Mucosa of rectum (tissue), 2 donors: Measurements from ENCODE around the gene RGS3.

ENCODE experiments used
- H3K27ac ChIP-seq, 2 donors: one replicate each; pipeline ENCODE4 v1.7.0; 2013; ENCODE audit warnings: inconsistent platforms in 2 of 2, low read depth in 2 of 2, low read length in 2 of 2
- H3K27me3 ChIP-seq, 2 donors: one replicate each; pipeline ENCODE4 v1.7.0; 2013; ENCODE audit warnings: low read length in 2 of 2; ENCODE audit not compliant: control insufficient read depth in 2 of 2, insufficient read depth in 2 of 2
- H3K36me3 ChIP-seq, 2 donors: one replicate each; pipeline ENCODE4 v1.7.0; 2013; ENCODE audit warnings: low read length in 2 of 2; ENCODE audit not compliant: control insufficient read depth in 2 of 2, insufficient read depth in 2 of 2
- H3K4me1 ChIP-seq, 2 donors: one replicate each; pipeline ENCODE4 v1.7.0; 2013; ENCODE audit warnings: low read length in 2 of 2, mild to moderate bottlenecking in 1 of 2; ENCODE audit not compliant: control insufficient read depth in 2 of 2, insufficient read depth in 2 of 2
- H3K4me3 ChIP-seq, 2 donors: one replicate each; pipeline ENCODE4 v1.7.0; 2013; ENCODE audit warnings: low read length in 2 of 2
- H3K9ac ChIP-seq, 2 donors: one replicate each; pipeline ENCODE4 v1.7.0; 2013; ENCODE audit warnings: low read length in 2 of 2, low read depth in 1 of 2, mild to moderate bottlenecking in 1 of 2
- H3K9me3 ChIP-seq, 2 donors: one replicate each; pipeline ENCODE4 v1.7.0; 2013; ENCODE audit warnings: low read length in 2 of 2; ENCODE audit not compliant: control insufficient read depth in 2 of 2
- donor health status: healthy.
- donor health status: Normal muscosa, but diverticular disease.

RGS3 gene

GRCh38 chr9:113588936-113589335, 125.4 kb downstream of the RGS3 start:
- Histone ChIP-seq H3K27ac (no peak overlapping the region), H3K4me3 (no peak overlapping the region), H3K9me3 (no peaks in the 10 kb centered on the region), H3K4me1 (peaks cover 0 to 4% of the 10 kb centered on the region in 2 donors), H3K27me3 (no peaks in the 10 kb centered on the region), H3K36me3 (peaks cover 16 to 32% of the 10 kb centered on the region in 2 donors), H3K9ac (no peak overlapping the region)

DNA sequence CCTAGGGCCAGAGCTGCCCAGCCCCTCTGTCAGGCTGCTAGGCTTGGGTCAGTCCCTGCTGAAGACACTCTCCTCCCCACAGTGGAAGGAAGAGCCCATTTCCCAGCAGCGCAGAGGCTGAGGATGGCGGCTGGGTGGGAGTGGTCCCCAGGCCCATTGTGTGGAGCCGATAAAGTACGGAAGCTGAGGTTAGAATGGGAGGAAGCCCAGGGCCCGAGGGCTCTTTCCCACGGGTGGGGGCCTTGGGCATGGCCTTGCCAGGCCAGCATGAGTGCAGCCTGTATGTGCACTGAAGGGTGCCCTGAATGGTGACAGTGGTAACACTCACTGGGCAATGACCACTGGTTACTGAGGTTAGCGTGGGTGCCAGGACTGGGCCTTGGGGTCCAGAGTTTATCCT, 125.9 kb downstream of the RGS3 start:
- H3K9ac ChIP-seq: no peak overlapping the region
- H3K9me3 ChIP-seq: no peaks in the 10 kb centered on the region
- no peaks in the 10 kb centered on the region for H3K27me3 ChIP-seq
- peaks cover 0 to 4% of the 10 kb centered on the region in 2 donors for H3K4me1 ChIP-seq
- peaks cover 12 to 27% of the 10 kb centered on the region in 2 donors for H3K36me3 ChIP-seq
- H3K4me3 ChIP-seq: no peak overlapping the region
- H3K27ac ChIP-seq: no peak overlapping the region

DNA sequence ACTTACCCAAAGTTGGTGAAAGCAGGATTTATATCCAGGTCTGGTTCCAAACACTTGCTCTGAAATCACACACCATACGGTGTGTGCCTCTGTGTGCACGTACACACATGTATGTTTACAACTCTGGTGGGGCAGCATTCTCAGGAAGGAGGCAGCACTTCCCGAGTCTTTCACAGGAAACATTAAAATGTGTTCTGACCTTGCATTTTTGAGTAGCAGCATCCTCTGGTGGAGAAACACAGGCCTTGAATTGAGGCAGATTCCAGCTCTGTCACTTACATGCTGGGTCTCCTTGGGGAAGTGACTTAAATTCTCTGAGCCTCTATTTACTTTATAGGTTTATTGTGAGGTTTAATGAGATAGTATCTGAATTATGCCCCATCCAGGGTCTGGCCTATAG, 126.4 kb downstream of the RGS3 start:
- H3K9ac ChIP-seq: no peak overlapping the region
- H3K27ac ChIP-seq: no peak overlapping the region
- peaks cover 0 to 4% of the 10 kb centered on the region in 2 donors for H3K4me1 ChIP-seq
- no peaks in the 10 kb centered on the region for H3K27me3 ChIP-seq
- peaks cover 12 to 22% of the 10 kb centered on the region in 2 donors for H3K36me3 ChIP-seq
- H3K4me3 ChIP-seq: no peak overlapping the region
- H3K9me3 ChIP-seq: no peaks in the 10 kb centered on the region

DNA sequence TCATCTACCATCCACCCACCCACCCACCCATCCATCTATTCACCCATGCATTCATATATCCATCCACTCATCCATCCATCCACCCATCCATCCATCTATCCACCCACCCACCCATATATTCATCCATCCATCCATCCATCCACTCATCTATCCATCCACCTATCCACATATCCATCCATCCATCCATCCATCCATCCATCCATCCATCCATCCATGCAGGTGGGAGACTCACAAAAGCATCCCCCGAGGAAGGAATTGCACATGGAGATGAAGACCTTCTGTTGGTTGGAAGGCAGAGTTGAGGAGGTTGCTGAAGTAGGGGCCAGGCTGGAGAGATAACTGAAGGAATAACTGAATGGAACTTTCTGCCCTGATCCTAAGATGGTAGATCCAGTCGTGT, 126.9 kb downstream of the RGS3 start:
- Histone ChIP-seq H3K4me1 (peaks cover 0 to 4% of the 10 kb centered on the region in 2 donors), H3K4me3 (no peak overlapping the region), H3K36me3 (peaks cover 12 to 18% of the 10 kb centered on the region in 2 donors), H3K9ac (no peak overlapping the region), H3K9me3 (no peaks in the 10 kb centered on the region), H3K27ac (no peak overlapping the region), H3K27me3 (no peaks in the 10 kb centered on the region)

GRCh38 chr9:113590991-113591898, 127.7 kb downstream of the RGS3 start:
- H3K36me3 ChIP-seq: peaks cover 16 to 17% of the 10 kb centered on the region in 2 donors
- no peaks in the 10 kb centered on the region for H3K27me3 ChIP-seq
- H3K4me3 ChIP-seq: no peak overlapping the region
- peaks cover 0 to 4% of the 10 kb centered on the region in 2 donors for H3K4me1 ChIP-seq
- no peaks in the 10 kb centered on the region for H3K9me3 ChIP-seq
- no peak overlapping the region for H3K9ac ChIP-seq
- H3K27ac ChIP-seq: no peak overlapping the region

DNA sequence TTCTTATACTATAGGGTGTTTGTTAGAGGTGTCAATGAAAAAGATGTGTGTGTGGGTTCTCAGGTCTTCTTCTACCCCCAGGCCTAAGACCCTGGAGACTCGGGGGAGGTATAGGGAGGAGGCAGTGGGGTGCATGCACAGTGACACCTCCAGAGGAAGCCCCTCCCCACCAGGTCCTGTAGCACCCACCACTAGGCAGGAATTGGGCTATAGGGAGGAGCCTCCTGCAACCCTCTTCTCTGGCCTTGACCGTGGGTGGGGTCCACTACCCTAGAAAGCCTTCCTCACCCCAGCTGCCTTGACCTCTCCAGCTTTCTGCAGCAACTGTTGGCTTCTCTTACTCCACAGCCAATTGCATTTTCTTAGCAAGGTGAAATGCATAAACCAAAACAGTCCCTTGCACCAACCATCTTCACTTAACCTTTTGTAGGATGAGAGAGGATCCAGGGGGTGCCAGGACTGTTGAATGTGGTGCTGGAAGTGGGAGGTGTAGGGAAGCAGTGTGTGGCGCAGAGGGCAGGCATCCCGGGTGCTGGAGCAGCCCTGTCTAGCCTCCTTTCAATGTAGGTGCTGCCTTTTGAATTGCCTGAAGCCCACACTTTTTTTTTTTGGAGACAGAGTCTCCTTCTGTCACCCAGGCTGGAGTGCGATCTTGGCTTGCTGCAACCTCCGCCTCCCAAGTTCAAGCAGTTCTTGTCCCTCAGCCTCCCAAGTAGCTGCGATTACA, 128.5 kb downstream of the RGS3 start:
- no peaks in the 10 kb centered on the region for H3K9me3 ChIP-seq
- peaks cover 0 to 4% of the 10 kb centered on the region in 2 donors for H3K4me1 ChIP-seq
- peaks cover 22 to 26% of the 10 kb centered on the region in 2 donors for H3K36me3 ChIP-seq
- no peaks in the 10 kb centered on the region for H3K27me3 ChIP-seq
- H3K27ac ChIP-seq: no peak overlapping the region
- H3K4me3 ChIP-seq: no peak overlapping the region
- H3K9ac ChIP-seq: no peak overlapping the region

- H3K9ac ChIP-seq: no peak overlapping the region
These were observed 129.5 kb downstream of the RGS3 start for GRCh38 chr9:113592876-113593575.

GRCh38 chr9:113593682-113594281, 130.3 kb downstream of the RGS3 start:
- peak overlapping the region; percentile 41 to 62 for H3K4me3 ChIP-seq
- H3K27ac ChIP-seq: peak overlapping the region; percentile 26 to 49
- peaks cover 3 to 4% of the 10 kb centered on the region in 2 donors for H3K4me1 ChIP-seq
- peaks cover 34 to 36% of the 10 kb centered on the region in 2 donors for H3K36me3 ChIP-seq
- peak overlapping the region; percentile 22 to 43 for H3K9ac ChIP-seq
- H3K9me3 ChIP-seq: no peaks in the 10 kb centered on the region
- no peaks in the 10 kb centered on the region for H3K27me3 ChIP-seq

More at GRCh38 chr9:113592876-113593575, 129.5 kb downstream of the RGS3 start:
- Histone ChIP-seq H3K4me1 (peaks cover 3 to 4% of the 10 kb centered on the region in 2 donors), H3K9me3 (no peaks in the 10 kb centered on the region), H3K27me3 (no peaks in the 10 kb centered on the region), H3K27ac (no peak overlapping the region), H3K36me3 (peaks cover 31 to 33% of the 10 kb centered on the region in 2 donors), H3K4me3 (no peak overlapping the region)

DNA sequence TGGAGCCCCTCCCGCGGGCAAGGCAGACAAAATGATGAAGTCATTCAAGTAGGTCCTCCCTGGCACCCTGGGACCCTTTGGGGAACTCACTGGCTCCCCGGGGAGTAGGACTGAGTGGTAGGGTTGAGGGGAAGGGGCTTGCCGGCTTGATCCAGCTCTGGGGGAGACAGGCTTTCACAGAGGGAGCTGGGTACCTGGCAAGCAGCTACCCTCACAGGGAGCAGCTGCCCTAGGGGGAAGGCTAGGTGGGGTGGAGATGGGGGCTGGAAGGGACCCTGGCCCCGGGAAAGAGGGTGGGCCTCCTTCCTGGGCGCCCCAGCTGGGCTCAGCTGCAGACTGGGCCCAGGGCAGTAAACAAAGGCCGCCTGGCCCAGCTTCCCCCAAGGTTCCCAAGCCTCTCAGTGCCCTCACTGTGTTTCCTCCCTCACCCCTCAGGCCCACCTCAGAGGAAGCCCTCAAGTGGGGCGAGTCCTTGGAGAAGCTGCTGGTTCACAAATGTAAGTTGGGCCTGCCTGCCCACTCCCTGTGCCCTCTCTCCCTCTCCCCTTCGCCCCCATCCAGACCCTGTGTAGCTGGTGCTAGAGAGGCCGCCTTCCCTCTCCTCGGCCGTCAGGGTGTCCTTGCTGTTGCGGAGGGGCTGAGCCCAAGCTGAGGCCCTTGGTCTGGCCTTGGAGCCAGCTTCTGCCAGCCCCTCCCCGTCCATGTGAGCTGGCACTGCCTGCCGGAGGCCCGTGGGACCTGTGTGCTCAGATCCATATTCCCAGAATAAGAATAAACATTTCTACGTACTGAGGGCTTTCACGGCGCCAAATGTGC, 131.2 kb downstream of the RGS3 start:
- Histone ChIP-seq H3K27me3 (no peaks in the 10 kb centered on the region), H3K9me3 (no peaks in the 10 kb centered on the region), H3K27ac (peak overlapping the region; percentile 26 to 49), H3K36me3 (peaks cover 34 to 36% of the 10 kb centered on the region in 2 donors), H3K9ac (peak overlapping the region; percentile 22 to 43), H3K4me1 (peaks cover 3 to 4% of the 10 kb centered on the region in 2 donors), H3K4me3 (peak overlapping the region; percentile 41 to 62)
